Astrocyte (in vitro differentiated cells and primary cell): Measurements from ENCODE around the gene ATP1A2.

Experiments used
- EZH2 ChIP-seq: IDR thresholded peaks from 2 replicates; pipeline ENCODE4 v1.6.1; 2012; ENCODE audit warnings: mild to moderate bottlenecking, low read length, inconsistent platforms; ENCODE audit not compliant: insufficient read depth
- TF ChIP-seq, protein P1 (sequence below): IDR thresholded peaks from 2 replicates; pipeline ENCODE4 v1.5.1; 2011; ENCODE audit warnings: low read depth, mild to moderate bottlenecking, inconsistent platforms, low read length, moderate library complexity; ENCODE audit not compliant: insufficient read depth

DNA sequence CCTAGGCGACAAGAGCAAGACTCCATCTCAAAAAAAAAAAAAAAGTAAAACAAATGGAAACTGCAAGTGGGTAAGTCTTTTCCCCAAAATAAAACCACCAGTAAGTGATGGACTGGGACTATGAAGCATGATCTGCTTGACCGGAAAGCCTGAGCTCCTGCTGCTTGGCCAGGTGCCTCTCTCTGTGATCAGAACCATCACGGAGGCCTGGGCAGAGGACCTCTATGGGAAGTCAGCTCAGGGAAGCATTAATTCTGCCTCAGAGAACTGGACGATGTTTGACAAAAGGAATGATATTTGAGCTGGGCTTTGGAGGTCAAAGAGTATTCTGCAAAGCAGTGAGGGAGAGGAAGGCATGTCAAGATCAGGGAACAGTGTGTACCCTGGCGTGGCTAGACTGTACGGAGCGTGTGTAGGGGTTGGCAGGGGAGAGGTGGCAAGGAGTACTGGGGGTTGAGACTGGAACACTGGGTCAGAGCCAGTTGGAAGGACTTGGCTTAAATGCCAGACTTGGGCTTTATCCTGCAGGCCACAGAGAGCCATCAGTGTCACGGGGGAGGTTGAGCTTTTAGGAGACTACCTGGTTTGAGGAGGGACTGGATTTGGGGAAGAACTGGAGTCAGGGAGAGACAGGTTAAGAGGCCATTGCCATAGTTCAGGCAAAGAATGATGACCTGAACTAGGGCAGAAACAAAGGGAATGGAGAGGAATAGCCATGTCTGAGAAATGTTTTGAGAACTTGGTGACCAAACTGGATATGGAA, 16.4 kb downstream of the ATP1A2 start:
- TF ChIP-seq, protein P1, sequence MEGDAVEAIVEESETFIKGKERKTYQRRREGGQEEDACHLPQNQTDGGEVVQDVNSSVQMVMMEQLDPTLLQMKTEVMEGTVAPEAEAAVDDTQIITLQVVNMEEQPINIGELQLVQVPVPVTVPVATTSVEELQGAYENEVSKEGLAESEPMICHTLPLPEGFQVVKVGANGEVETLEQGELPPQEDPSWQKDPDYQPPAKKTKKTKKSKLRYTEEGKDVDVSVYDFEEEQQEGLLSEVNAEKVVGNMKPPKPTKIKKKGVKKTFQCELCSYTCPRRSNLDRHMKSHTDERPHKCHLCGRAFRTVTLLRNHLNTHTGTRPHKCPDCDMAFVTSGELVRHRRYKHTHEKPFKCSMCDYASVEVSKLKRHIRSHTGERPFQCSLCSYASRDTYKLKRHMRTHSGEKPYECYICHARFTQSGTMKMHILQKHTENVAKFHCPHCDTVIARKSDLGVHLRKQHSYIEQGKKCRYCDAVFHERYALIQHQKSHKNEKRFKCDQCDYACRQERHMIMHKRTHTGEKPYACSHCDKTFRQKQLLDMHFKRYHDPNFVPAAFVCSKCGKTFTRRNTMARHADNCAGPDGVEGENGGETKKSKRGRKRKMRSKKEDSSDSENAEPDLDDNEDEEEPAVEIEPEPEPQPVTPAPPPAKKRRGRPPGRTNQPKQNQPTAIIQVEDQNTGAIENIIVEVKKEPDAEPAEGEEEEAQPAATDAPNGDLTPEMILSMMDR = no peak
- TF ChIP-seq EZH2 = no peak
